ENCODE data around the gene ECEL1. TPM values are rescaled to one million over a fixed set of nuclear protein-coding genes. Genes with fewer than 3 reads are reported as not detected.

ECEL1 gene
- total RNA-seq, 4 donors from 2014 or later, result 0.68 to 0.83 TPM; not detected in 2

DNA sequence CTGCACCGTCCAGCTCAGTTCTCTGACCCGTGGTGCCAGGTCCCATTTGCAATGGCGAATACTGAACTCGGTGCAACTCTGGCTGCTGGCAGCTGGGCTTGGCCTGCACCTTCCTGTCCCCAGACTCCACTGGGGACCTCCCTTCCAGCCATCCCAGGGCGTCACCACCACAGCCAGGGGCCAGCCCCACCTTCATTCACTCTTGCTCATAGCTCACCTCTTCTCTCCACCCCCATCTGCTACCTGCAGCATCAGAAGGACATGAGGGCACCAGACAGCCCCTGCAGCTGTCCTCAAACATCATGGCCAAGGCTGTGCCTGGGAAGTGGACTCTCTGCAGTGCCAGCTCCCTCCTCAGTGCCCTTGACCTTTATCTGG lies 47.9 kb downstream of the ECEL1 start:
- peak in 1 of 2 donors; percentile 41 for DNase-seq (ENCODE audit: low spot score in 2 of 2)
- H3K4me1 ChIP-seq, result no peaks in the 10 kb centered on the region
- no peaks in the 10 kb centered on the region for H3K36me3 ChIP-seq
- H3K27ac ChIP-seq, result no peak overlapping the region
- 38% methylated on average over 1 of the region's 5 CpGs for whole genome bisulfite sequencing
- H3K9me3 ChIP-seq, result no peaks in the 10 kb centered on the region
- H3K27me3 ChIP-seq, result peaks cover 14% of the 10 kb centered on the region
- TF ChIP-seq POLR2AphosphoS5 (IDR thresholded peaks at IDR 0.05) (no peak), POLR2A (IDR thresholded peaks at IDR 0.05) (no peak), EP300 (IDR thresholded peaks at IDR 0.05) (no peak)
- TF ChIP-seq, protein P1, sequence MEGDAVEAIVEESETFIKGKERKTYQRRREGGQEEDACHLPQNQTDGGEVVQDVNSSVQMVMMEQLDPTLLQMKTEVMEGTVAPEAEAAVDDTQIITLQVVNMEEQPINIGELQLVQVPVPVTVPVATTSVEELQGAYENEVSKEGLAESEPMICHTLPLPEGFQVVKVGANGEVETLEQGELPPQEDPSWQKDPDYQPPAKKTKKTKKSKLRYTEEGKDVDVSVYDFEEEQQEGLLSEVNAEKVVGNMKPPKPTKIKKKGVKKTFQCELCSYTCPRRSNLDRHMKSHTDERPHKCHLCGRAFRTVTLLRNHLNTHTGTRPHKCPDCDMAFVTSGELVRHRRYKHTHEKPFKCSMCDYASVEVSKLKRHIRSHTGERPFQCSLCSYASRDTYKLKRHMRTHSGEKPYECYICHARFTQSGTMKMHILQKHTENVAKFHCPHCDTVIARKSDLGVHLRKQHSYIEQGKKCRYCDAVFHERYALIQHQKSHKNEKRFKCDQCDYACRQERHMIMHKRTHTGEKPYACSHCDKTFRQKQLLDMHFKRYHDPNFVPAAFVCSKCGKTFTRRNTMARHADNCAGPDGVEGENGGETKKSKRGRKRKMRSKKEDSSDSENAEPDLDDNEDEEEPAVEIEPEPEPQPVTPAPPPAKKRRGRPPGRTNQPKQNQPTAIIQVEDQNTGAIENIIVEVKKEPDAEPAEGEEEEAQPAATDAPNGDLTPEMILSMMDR (IDR thresholded peaks at IDR 0.05), result peak in 1 of 2 donors; percentile 33
- no peak overlapping the region for H3K4me3 ChIP-seq

DNA sequence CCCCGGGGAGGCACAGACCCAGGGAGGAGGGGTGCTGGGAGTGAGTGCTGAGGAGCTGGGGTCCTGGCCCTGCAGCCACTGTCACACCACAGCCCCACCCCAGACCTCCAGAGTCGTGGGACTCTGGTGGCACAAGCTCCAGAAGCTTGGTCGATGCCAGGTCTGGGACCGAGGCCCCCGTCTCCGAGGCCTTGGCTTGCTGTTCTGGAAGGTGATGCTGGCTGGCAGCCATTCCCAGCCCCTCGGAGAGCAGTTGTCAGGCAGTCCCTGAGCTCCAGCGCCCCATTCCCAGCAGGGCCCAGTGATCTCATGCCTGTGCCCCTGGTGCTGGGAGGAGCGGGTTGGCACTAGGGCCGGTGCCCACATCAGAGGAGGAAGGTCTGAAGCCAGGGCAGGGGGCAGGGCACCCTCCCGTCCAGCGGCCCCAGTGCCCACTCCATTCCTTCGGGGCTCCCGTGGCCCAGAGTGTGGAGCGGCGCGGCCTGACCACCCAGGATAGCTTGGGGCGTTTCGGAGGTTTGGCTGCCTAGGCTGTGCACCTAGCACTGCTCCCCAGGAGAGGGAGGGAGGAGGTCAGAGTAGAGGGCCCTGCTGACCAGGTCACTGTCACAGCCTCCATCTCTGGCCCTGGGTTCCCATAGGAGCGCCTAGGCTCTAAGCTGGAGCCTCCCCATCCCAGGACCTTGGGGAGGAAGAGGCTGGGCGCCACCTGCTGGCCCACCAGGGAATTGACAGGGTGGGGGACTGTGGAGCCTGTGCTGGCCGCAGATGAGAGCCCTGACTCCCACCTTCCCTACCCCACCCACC lies 48.5 kb downstream of the ECEL1 start:
- H3K4me3 ChIP-seq, result no peak overlapping the region
- H3K27me3 ChIP-seq, result peaks cover 9% of the 10 kb centered on the region
- H3K9me3 ChIP-seq, result no peaks in the 10 kb centered on the region
- no peaks in the 10 kb centered on the region for H3K36me3 ChIP-seq
- H3K4me1 ChIP-seq, result no peaks in the 10 kb centered on the region
- no peak for TF ChIP-seq POLR2AphosphoS5 (IDR thresholded peaks at IDR 0.05)
- no peak for TF ChIP-seq POLR2A (IDR thresholded peaks at IDR 0.05)
- TF ChIP-seq, protein P1 (IDR thresholded peaks at IDR 0.05), result peak in 1 of 2 donors; percentile 64
- no peak for TF ChIP-seq EP300 (IDR thresholded peaks at IDR 0.05)
- 77% methylated on average over 3 of the region's 22 CpGs for WGBS
- H3K27ac ChIP-seq, result no peak overlapping the region
- peak in 1 of 2 donors; percentile 56 for DNase-seq (ENCODE audit: low spot score in 2 of 2)

DNA sequence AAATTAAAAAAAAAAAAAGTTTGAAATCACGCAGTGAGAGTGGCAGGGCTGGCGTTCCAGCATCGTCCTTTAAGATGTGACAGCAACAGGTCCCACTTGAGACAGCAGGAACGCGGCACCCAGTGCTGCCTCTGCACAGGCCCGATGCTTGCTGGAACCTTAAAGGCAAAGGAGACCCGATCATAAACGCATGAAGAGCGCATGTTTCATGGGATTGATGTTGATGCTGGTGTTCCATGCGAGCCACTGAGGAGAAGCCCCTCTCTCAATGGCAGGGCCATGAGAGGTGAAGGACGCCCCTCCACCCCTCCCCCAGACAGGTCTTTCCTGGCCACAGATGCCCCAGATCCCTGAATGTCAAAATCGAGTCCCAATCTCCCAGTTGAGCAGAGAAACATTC lies 49.5 kb downstream of the ECEL1 start:
- DNase-seq (ENCODE audit: low spot score in 2 of 2), result no peak
- H3K4me1 ChIP-seq, result no peaks in the 10 kb centered on the region
- WGBS, result 80% methylated on average over 12 of the region's 12 CpGs
- peaks cover 7% of the 10 kb centered on the region for H3K27me3 ChIP-seq
- no peaks in the 10 kb centered on the region for H3K36me3 ChIP-seq
- no peaks in the 10 kb centered on the region for H3K9me3 ChIP-seq
- H3K4me3 ChIP-seq, result no peak overlapping the region
- H3K27ac ChIP-seq, result no peak overlapping the region
- TF ChIP-seq POLR2A (IDR thresholded peaks at IDR 0.05), result no peak
- TF ChIP-seq POLR2AphosphoS5 (IDR thresholded peaks at IDR 0.05), result no peak
- TF ChIP-seq, protein P1 (IDR thresholded peaks at IDR 0.05), result no peak
- TF ChIP-seq EP300 (IDR thresholded peaks at IDR 0.05), result no peak

DNA sequence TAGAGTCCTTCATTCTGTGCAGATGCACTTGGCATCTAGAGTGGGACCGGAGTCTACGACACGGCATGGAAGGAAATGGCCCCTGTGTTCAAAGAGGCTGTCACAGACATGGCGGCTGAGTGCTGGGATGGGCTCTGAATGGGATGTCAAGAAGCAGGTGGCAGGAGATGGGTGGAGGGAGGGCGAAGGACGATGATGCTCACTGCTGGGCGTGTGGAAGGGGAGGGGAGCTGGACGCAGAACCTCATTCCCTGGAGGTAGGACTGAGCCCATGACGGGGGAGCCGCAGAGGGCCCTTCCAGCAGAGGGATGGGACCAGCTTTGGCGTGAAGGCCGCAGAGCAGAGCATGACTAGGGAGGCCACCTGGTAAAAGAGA lies 50.5 kb downstream of the ECEL1 start:
- no peak overlapping the region for H3K27ac ChIP-seq
- no peaks in the 10 kb centered on the region for H3K36me3 ChIP-seq
- H3K9me3 ChIP-seq, result no peaks in the 10 kb centered on the region
- DNase-seq (ENCODE audit: low spot score in 2 of 2), result peak in 1 of 2 donors; percentile 77
- H3K4me1 ChIP-seq, result no peaks in the 10 kb centered on the region
- 91% methylated on average over 12 of the region's 12 CpGs for WGBS
- peaks cover 7% of the 10 kb centered on the region for H3K27me3 ChIP-seq
- no peak overlapping the region for H3K4me3 ChIP-seq
- TF ChIP-seq, protein P1 (IDR thresholded peaks at IDR 0.05), result no peak
- no peak for TF ChIP-seq EP300 (IDR thresholded peaks at IDR 0.05)
- no peak for TF ChIP-seq POLR2A (IDR thresholded peaks at IDR 0.05)
- no peak for TF ChIP-seq POLR2AphosphoS5 (IDR thresholded peaks at IDR 0.05)

DNA sequence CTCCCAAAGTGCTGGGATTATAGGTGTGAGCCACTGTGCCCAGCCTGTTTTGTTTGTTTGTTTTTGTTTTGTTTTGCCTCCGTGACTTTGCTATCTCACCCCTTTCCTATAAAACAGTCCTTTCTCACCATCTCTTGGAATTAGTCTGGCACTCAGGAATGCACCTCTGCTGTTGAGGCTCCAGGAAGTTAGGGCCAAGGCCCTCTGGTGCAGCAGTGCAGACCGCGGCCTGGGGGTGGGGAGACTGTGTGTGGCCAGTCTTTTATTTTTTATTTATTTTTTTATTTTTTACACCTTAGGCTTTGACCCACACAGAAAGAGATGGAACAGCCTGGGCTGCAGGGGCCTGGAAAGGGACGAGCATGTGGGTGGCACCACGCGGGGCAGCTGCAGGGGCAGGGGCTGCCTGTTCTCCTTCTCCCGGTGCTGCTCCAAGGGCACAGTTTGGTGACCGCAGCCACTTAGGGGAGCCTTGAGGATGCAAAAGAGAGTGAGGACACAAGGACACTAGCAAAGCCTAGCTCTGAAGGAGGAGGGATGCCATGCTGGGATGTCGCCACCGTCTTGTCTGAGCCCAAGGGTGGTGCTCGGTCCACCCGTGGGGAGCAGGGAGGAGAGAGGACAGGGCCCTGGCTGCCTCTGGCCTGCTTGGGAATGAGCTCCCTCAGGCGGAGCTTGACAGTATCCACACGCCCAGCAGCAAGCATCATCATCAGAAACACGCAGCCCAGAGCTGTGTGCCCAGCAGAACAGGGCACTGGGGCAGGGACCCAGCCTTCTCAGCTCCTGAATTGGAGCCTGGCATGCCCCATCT lies 51.0 kb downstream of the ECEL1 start:
- Histone ChIP-seq H3K4me1 (no peaks in the 10 kb centered on the region), H3K9me3 (no peaks in the 10 kb centered on the region), H3K27ac (no peak overlapping the region), H3K27me3 (peaks cover 7% of the 10 kb centered on the region), H3K36me3 (no peaks in the 10 kb centered on the region), H3K4me3 (no peak overlapping the region)
- TF ChIP-seq, protein P1 (IDR thresholded peaks at IDR 0.05), result no peak
- no peak for TF ChIP-seq POLR2AphosphoS5 (IDR thresholded peaks at IDR 0.05)
- TF ChIP-seq EP300 (IDR thresholded peaks at IDR 0.05), result no peak
- no peak for TF ChIP-seq POLR2A (IDR thresholded peaks at IDR 0.05)
- peak in 1 of 2 donors; percentile 55 for DNase-seq (ENCODE audit: low spot score in 2 of 2)
- 87% methylated on average over 9 of the region's 15 CpGs for WGBS
